Measurements from ENCODE around the gene BIN1.

The BIN1 gene

GRCh38 chr2:127083819-127084503 is 23.0 kb downstream of the BIN1 start:
- DNase-seq (ENCODE audit: low spot score): no peak
- TF ChIP-seq, protein P1, sequence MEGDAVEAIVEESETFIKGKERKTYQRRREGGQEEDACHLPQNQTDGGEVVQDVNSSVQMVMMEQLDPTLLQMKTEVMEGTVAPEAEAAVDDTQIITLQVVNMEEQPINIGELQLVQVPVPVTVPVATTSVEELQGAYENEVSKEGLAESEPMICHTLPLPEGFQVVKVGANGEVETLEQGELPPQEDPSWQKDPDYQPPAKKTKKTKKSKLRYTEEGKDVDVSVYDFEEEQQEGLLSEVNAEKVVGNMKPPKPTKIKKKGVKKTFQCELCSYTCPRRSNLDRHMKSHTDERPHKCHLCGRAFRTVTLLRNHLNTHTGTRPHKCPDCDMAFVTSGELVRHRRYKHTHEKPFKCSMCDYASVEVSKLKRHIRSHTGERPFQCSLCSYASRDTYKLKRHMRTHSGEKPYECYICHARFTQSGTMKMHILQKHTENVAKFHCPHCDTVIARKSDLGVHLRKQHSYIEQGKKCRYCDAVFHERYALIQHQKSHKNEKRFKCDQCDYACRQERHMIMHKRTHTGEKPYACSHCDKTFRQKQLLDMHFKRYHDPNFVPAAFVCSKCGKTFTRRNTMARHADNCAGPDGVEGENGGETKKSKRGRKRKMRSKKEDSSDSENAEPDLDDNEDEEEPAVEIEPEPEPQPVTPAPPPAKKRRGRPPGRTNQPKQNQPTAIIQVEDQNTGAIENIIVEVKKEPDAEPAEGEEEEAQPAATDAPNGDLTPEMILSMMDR (IDR thresholded peaks at IDR 0.05; ENCODE audit: extremely low read depth, missing control alignments): no peak

GRCh38 chr2:127082974-127083373 is 24.0 kb downstream of the BIN1 start:
- TF ChIP-seq, protein P1 (IDR thresholded peaks at IDR 0.05; ENCODE audit: extremely low read depth, missing control alignments): no peak

DNA sequence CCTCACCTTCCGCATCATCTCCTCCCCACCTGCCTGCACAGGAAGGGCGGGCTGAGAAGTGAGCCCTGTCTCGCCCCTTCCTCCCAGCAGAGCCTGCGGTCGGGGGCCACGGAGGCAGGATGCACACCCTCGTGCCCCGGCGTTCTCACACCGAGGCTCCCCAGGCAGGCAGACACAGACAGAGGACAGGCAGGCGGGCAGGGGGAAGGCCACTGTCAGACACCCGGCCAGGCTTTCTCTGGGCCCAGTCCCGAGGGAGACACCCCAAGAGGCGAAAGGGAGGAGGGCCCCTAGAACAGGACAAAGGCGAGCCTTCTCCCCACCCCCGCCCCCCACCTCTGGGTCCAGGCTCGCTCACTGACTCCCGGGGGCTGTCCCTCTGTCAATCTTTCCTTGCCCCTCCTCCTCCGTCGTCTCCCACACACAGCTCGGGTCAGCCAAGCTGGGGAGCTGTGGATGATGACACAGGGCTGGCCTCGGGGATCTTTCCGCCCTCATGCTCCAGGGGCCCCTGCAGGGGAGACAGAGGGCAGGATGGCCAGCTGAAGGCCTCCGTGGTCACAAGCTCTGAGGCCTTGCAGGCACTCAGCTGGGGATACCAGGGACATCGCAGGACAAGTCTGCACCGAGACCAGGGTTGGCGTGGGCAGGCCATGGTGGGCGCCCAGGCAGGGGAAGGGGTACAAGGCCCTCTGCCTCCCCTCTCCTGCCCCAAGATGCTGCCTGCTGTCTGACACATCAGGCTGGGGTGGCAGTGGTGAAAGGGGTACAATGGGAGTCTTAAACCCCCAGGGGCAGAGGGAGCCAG is 24.9 kb downstream of the BIN1 start:
- peak; percentile 73 for DNase-seq (ENCODE audit: low spot score)
- TF ChIP-seq, protein P1 (IDR thresholded peaks at IDR 0.05; ENCODE audit: extremely low read depth, missing control alignments): no peak

More at GRCh38 chr2:127082974-127083373, 24.0 kb downstream of the BIN1 start:
- no peak for DNase-seq (ENCODE audit: low spot score)

GRCh38 chr2:127080938-127081755 is 25.8 kb downstream of the BIN1 start:
- peak; percentile 65 for DNase-seq (ENCODE audit: low spot score)
- TF ChIP-seq, protein P1 (IDR thresholded peaks at IDR 0.05; ENCODE audit: extremely low read depth, missing control alignments): no peak

GRCh38 chr2:127080226-127080937 is 26.6 kb downstream of the BIN1 start:
- TF ChIP-seq, protein P1 (IDR thresholded peaks at IDR 0.05; ENCODE audit: extremely low read depth, missing control alignments): no peak
- no peak for DNase-seq (ENCODE audit: low spot score)

- TF ChIP-seq, protein P1 (IDR thresholded peaks at IDR 0.05; ENCODE audit: extremely low read depth, missing control alignments): no peak
- no peak for DNase-seq (ENCODE audit: low spot score)
Observed at GRCh38 chr2:127079358-127079920, 27.5 kb downstream of the BIN1 start.

Measured in GM20000 (cell line).